MM.1S (cell line): ENCODE measurements around the gene PSRC1.

ENCODE experiments used
- DNase-seq: peaks from one replicate; pipeline ENCODE4 v3.0.0-alpha.2; 2015
- H2AFZ ChIP-seq: fragments of 300-600 bp; sonication (generic); 2 replicates; pipeline ENCODE4 v1.6.0; 2016; ENCODE audit warnings: antibody characterized with exemption, low read length
- H3F3A ChIP-seq: fragments of 300-600 bp; sonication (generic); 2 replicates; pipeline ENCODE4 v1.6.1; 2016; ENCODE audit warnings: mild to moderate bottlenecking, antibody characterized with exemption, low read length, moderate library complexity, mixed read lengths; ENCODE audit not compliant: insufficient read depth
- H3K27ac ChIP-seq: fragments of 300-600 bp; sonication (generic); 2 replicates; pipeline ENCODE4 v1.5.1; 2016; ENCODE audit warnings: mild to moderate bottlenecking, low read length
- H3K27me3 ChIP-seq: fragments of 300-600 bp; sonication (generic); replicated peaks from 2 replicates; pipeline ENCODE4 v1.6.0; 2016; ENCODE audit warnings: low read length; ENCODE audit not compliant: insufficient read depth
- H3K36me3 ChIP-seq: fragments of 300-600 bp; sonication (generic); replicated peaks from 2 replicates; pipeline ENCODE4 v1.6.1; 2016; ENCODE audit warnings: mild to moderate bottlenecking, low read length, mixed read lengths; ENCODE audit not compliant: insufficient read depth
- H3K4me1 ChIP-seq: fragments of 300-600 bp; sonication (generic); 2 replicates; pipeline ENCODE4 v1.6.1; 2016; ENCODE audit warnings: low read length, mixed read lengths
- H3K4me2 ChIP-seq: fragments of 300-600 bp; sonication (generic); 2 replicates; pipeline ENCODE4 v1.6.0; 2016; ENCODE audit warnings: low read depth, low read length
- H3K4me3 ChIP-seq: fragments of 300-600 bp; sonication (generic); 2 replicates; pipeline ENCODE4 v1.5.1; 2016; ENCODE audit warnings: low read length, mixed read lengths
- H3K79me2 ChIP-seq: fragments of 300-600 bp; sonication (generic); 2 replicates; pipeline ENCODE4 v1.6.1; 2016; ENCODE audit warnings: mixed run types, low read length, mixed read lengths
- H3K9ac ChIP-seq: fragments of 300-600 bp; sonication (generic); 2 replicates; pipeline ENCODE4 v1.6.1; 2016; ENCODE audit warnings: low read length, mixed read lengths
- H3K9me2 ChIP-seq: fragments of 300-600 bp; sonication (generic); replicated peaks from 2 replicates; pipeline ENCODE4 v1.6.1; 2016; ENCODE audit warnings: mild to moderate bottlenecking, low read length, mixed read lengths; ENCODE audit not compliant: insufficient read depth
- H3K9me3 ChIP-seq: fragments of 300-600 bp; sonication (generic); replicated peaks from 2 replicates; pipeline ENCODE4 v1.6.1; 2016; ENCODE audit warnings: mild to moderate bottlenecking, low read length, mixed read lengths; ENCODE audit not compliant: insufficient read depth
- H4K20me1 ChIP-seq: fragments of 300-600 bp; sonication (generic); 2 replicates; pipeline ENCODE4 v1.6.1; 2016; ENCODE audit warnings: mild to moderate bottlenecking, low read length, moderate library complexity, mixed read lengths; ENCODE audit not compliant: insufficient read depth
- CTCF ChIP-seq: fragments of 300-600 bp; sonication (generic); IDR thresholded peaks from 2 replicates; pipeline ENCODE4 v1.5.1; 2016; ENCODE audit warnings: antibody characterized with exemption, low read length, mixed read lengths
- EZH2 ChIP-seq: fragments of 300-600 bp; sonication (generic); optimal IDR thresholded peaks from 2 replicates; pipeline ENCODE3; 2017; ENCODE audit warnings: low read depth, mild to moderate bottlenecking, antibody characterized with exemption, low read length, mixed read lengths
- EZH2phosphoT487 ChIP-seq: fragments of 300-600 bp; sonication (generic); IDR thresholded peaks from 2 replicates; pipeline ENCODE4 v1.6.1; 2018; ENCODE audit warnings: antibody characterized with exemption, low read length

PSRC1 gene

DNA sequence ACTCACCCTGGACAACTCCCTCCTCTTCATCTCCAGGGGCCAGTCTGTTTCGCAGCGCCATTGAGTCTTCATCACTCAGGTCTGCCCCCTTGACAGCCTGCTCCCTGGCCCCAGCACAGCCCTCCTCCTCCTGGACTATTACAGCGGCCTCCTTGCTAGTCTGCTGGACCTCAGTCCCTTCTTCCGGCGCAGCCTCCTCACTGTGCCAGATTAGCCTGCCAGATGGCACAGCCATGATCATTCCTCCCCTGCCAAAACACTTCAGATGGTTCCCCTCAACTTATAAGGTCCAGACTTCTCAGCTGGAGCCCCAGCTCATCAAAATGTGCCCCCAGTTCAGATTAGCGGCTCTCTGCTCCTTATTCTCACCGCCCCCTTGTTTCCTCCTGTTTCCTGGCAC, 40.6 kb downstream of the PSRC1 start:
- no peaks in the 10 kb centered on the region for H3F3A ChIP-seq

DNA sequence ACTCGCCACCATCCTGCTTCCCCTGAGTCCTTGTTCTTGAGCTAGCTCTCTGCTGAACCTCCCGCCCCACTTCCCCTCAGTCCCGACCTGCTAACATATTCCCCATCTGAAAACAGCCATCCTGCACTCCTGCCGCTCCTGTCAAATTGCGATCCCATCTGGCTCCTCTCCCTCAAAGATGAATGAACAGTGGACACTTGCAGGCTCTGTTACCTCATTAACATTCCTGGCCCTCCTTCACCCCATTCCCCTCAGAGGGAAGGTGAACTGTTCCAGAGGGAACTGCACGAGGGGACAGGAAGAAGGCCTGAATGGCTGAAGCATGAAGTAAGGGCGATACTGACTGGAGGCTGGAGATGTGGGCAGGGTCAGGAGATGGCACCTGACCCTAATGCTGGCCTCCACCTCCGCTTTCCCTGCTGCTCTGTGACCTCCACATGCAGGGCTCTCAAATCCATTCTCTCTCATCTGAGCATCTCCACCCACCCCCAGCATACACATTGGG, 41.1 kb downstream of the PSRC1 start:
- Histone ChIP-seq H3F3A (no peaks in the 10 kb centered on the region), H3K27me3 (no peaks in the 10 kb centered on the region), H3K4me2 (no peak overlapping the region), H3K4me3 (no peak overlapping the region), H4K20me1 (no peaks in the 10 kb centered on the region), H3K4me1 (no peaks in the 10 kb centered on the region), H3K9ac (no peak overlapping the region), H3K9me2 (no peaks in the 10 kb centered on the region), H3K36me3 (no peaks in the 10 kb centered on the region), H3K27ac (no peak overlapping the region), H2AFZ (no peak overlapping the region), H3K9me3 (no peaks in the 10 kb centered on the region), H3K79me2 (no peaks in the 10 kb centered on the region)
- TF ChIP-seq EZH2phosphoT487 (no peak), CTCF (no peak), EZH2 (no peak)
- no peak for DNase-seq

More for the DNA sequence above, 40.6 kb downstream of the PSRC1 start:
- no peaks in the 10 kb centered on the region for H4K20me1 ChIP-seq
- H3K79me2 ChIP-seq: no peaks in the 10 kb centered on the region
- H3K36me3 ChIP-seq: no peaks in the 10 kb centered on the region
- H3K9me2 ChIP-seq: no peaks in the 10 kb centered on the region
- no peak overlapping the region for H3K4me3 ChIP-seq
- TF ChIP-seq CTCF: no peak
- TF ChIP-seq EZH2phosphoT487: no peak
- TF ChIP-seq EZH2: no peak
- H3K27ac ChIP-seq: no peak overlapping the region
- no peaks in the 10 kb centered on the region for H3K27me3 ChIP-seq
- no peaks in the 10 kb centered on the region for H3K4me1 ChIP-seq
- H3K9me3 ChIP-seq: no peaks in the 10 kb centered on the region
- H2AFZ ChIP-seq: no peak overlapping the region
- no peak overlapping the region for H3K9ac ChIP-seq
- DNase-seq: no peak
- H3K4me2 ChIP-seq: no peak overlapping the region

- no peak for DNase-seq
- Histone ChIP-seq H3K27me3 (no peaks in the 10 kb centered on the region), H3K27ac (no peak overlapping the region), H4K20me1 (no peaks in the 10 kb centered on the region), H3K9me3 (no peaks in the 10 kb centered on the region), H3K79me2 (no peaks in the 10 kb centered on the region), H3K4me3 (no peak overlapping the region), H2AFZ (no peak overlapping the region), H3K4me2 (no peak overlapping the region), H3K9me2 (no peaks in the 10 kb centered on the region), H3K4me1 (no peaks in the 10 kb centered on the region), H3K36me3 (no peaks in the 10 kb centered on the region), H3F3A (no peaks in the 10 kb centered on the region), H3K9ac (no peak overlapping the region)
- no peak for TF ChIP-seq EZH2
- no peak for TF ChIP-seq CTCF
- TF ChIP-seq EZH2phosphoT487: no peak
Measured at GRCh38 chr1:109241344-109241743, 41.6 kb downstream of the PSRC1 start.
